Nucleus accumbens (tissue), 56 donors: ENCODE data around the gene GSTT2B.
"Not testable (repeated sequence)": the region's sequence is repeated elsewhere in the genome, so short reads cannot be mapped to it uniquely, and the experiment has no call there.

Experiments used
- DNase-seq, 56 donors: peaks; one replicate each; lab custom pipeline; 2025; lab: John Stamatoyannopoulos, UW

Gene GSTT2B, protein sequence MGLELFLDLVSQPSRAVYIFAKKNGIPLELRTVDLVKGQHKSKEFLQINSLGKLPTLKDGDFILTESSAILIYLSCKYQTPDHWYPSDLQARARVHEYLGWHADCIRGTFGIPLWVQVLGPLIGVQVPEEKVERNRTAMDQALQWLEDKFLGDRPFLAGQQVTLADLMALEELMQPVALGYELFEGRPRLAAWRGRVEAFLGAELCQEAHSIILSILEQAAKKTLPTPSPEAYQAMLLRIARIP

DNA sequence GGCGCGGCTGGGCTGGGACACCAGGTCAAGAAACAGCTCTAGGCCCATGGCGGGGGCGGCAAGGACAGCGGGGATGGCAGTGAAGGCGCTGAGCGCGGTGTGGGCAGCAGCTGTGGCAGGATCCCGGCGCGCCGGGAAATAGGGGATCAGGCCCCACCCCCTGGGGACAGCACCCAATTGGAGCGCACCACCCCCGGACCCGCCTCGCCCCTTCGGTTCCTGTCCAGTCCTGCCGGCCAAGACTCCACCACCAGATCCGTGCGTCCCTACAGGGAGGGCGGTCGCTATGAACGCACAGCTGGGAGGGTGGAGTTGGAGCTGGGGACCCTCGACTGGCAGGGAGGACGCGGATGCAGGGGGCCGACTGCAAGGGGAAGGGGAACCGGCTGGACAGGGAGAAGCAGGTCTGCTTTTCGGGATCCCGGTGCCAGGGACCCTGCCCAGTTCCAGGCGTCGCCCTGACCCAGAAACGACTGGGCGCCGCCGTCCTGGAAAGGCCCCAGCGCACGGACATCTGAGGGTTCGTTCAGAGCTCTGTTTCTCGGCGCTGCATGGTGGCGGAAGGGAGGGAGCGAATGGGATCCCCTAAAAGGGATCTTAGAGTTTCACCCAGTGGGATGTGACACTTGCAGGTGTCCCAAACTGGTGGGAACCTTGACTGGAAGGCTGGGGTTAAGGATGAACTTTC is at the start of gene GSTT2B:
Gene GSTT2B (minus strand): TSS at position 112 of the 688 bp plus-strand sequence. CDS start 64 bp downstream, at position 48.
- DNase-seq = not testable (repeated sequence)

DNA sequence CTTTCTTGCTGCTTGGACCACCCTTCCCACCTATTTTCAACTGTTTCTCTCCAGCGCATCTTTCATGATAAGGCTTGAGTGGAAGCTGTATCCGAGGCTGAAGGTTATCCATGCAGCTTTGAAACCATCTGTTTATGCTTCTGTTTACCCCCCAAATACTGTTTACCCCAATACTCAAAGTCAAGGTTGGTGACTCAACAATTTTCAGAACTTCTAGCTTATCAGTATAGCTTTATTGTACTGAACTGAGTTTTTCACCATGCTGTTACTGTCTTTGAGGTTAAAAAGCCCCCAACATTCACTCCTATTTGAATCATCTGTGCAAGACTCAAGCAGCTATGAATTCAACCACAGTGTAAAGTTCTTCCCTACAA is 49.0 kb upstream of the GSTT2B start:
- no peak for DNase-seq

DNA sequence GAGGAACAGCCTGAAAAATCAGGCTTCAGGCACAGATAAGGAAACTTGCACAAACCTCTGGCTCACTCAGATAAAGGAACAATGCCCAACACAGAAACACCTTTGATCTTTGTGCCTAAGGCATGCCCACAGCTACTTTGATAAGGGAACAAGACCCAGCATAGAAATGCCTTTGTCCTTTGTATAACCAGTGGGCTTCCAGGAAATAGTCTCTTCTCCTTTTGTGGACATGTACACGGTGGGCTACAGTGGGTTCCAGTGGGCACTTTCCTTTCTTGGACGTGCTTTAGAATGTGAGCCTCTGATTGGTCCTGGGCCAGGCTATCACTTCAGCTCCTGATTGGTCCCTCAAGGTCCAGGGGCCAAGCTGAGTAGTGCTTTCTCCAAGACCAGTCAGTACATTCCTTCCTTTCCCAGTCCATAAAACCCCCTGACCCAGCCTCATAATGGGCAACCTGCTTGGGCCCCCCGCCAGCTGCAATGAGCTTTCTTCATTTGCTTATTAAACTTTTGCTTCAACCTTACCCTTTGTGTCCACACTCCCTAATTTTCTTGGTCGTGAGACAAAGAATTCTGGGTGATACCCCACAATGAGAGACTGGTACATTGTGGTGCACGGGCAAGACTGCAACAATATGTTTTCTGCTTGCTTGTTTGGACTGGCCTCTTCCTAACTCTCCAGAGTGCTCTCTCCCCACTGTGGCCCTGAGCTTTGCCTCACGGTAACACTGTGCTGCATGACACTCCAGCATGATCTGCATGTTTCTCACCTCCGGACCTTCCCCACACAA is 48.4 kb upstream of the GSTT2B start:
- no peak for DNase-seq

DNA sequence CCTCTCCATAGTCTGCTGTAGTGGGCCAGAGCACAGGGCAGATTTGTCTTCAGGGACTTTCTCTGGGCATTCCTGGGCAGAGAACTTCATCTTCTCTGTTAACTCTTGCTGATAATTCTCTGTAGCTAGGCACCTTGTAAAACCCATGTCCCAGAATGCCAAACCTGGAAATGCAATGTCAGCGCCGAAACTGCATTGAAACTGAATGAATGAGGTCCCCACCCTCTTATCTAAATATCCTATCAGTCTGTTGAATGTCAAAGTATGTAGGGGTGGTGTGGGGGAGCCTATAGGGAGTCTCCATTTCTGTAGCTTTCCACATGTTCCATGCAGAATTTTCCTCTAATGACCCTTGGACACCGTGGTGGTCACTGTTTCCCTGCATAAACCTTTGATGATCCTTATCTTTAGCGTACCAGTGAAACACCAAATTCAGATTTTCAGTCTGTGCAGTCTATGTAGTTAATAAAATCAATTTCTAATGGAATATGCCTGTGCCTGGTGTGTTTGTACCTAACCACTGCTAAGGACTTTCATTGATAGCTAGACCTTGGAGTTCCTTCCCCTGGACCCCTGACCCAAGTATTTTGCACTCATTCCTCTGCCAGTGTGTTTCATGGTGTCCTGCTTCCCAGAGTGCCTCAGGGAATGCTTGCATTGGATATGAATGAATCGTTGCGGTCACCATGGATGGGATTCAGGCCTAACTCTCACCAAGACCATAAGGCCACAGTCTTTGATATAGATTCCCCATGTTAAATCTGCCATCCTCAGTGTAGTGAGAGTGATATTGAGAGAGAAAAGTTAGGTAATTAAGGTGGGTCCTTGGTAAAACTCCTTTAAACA is 47.6 kb upstream of the GSTT2B start:
- no peak for DNase-seq

DNA sequence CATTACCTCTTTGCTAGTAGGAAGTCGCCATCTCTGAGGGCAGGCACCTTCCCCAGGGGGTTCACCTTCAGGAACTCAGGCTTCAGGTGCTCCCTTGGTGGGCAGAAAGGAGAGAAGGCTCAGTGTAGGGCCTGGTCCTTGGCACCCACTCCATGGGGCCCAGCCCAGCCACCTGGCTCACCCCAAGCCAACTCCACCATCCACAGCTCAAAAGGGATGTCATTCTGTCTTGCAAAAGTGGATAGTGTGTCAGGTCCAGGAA is 47.0 kb upstream of the GSTT2B start:
- DNase-seq = no peak

DNA sequence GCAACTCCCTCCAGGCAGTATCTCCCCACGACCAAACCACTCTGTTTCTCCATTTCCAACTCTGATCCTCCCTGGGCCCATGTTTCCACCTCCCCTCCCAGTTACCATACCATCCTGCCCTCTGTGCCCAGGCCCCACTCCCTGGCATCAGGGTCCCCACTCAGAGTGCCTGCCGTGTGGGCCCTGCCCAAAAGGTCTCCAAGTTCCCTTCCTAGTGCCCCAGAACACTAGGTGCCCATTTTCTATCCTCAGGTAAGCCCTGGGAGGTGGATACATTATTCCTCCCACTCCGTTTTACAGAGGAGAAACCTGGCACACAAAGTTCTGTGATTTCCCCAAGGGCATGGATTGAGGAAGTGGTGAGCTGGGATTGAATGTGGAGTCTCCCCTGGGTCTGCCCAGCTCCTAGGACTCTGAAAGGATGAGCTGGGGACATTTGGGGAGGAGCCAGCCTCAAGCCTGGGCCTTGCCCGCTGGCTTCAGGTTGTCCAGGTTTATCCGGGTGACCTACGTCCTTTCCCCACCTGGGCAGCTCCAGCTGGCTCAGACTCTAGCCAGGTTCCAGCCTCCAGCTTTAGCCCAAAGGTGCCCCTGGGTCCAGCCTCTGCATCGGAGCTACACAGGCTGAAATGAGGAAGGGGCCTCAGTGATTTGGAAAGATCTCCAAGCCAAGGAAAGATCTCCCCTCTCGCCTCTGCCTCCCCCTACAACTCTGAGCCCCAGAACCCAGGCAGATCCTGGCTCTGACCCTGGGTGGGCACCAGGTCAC is 46.4 kb upstream of the GSTT2B start:
- no peak for DNase-seq

DNA sequence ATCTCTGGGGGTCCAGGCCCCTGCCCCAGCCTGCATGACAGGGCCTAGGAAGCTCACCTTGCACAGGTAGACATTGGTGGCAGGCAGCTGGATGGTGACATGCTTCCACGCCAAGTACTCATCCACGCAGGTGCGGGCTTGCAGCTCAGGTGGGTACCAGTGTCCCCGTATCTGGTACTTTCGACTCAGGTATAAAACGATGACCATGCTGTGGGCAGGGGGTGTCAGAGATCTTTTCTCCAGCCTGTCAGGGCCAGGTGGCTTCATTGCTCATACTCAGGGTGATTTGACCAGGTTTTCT is 45.9 kb upstream of the GSTT2B start:
- no peak for DNase-seq

DNA sequence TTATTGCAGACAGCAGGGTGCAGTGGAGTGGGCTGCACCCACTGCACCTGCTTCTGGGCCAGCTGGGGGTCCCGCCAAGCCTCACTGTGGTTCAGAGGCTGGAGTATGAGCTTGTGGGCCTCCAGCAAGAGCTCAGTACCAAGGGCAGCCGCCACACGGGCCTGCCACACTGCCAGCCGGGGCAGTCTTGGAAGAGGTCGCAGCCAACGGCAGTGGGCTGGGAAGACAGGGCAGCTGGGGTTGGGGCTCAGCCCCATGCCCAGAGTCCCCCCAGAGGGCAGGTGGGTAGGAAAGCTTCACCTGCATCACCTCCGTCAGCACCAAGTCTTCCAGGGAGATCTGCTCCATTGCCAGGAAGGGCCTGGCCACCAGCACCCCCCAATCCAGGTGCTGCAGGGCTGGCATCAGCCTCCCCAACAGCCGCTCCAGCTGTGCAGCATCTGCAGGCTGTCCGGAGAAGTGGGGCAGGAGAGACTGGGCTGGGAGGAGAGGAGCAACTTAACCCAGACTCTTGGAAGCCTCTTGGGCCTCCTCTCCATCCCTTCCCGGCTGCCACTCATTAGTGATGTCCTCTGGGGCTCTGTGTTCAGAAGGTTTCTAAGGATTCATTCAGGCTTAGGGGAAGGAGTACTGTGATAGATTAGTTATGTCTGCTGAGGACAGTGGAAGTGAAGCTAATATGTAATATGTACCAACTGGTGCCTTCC is 45.4 kb upstream of the GSTT2B start:
- no peak for DNase-seq

DNA sequence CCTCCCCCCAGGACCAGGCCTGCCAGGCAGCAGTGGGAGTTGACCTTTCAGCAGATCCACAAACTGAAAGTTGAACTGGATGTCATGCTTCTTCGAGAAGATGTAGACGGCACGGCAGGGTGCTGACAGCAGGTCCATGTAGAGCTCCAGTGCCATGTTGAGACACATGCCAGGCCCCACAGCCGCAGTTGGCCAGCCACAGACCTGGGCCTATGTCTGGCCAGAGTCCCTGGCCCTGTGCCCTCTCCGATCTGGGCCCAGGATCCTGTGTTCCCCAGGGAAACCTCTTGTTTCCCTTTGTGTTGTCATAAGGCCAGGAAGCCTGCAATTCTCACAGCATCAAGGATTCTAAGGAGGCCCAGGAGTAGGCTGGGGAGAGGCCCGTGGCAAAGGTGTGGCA is 44.2 kb upstream of the GSTT2B start, which contains the start of gene GSTT4:
Gene GSTT4 (minus strand): TSS at position 253 of the 400 bp plus-strand sequence. CDS start 97 bp downstream, at position 156.
- DNase-seq = peak in 6 of 56 donors; percentile 7 to 48 (median 28)

DNA sequence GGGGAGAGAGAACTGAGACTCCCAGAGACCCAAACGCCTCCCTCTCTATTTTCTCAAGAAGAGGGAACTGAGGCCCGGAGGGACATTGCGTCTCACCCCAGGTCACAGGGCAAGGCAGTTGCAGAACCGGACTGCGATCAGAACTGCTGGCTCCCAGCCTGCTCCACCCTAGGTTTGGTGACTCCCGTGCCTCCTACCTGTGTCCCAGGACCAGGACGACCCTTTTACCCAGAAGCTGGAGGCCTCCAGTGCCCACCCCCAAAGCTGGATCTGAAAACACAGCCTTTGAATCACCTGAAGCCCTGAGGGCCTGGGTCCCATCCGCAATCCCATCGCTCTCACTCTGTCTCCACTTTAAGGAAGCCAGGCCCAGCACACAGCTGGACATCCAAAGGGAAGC is 42.9 kb upstream of the GSTT2B start:
- DNase-seq = no peak

DNA sequence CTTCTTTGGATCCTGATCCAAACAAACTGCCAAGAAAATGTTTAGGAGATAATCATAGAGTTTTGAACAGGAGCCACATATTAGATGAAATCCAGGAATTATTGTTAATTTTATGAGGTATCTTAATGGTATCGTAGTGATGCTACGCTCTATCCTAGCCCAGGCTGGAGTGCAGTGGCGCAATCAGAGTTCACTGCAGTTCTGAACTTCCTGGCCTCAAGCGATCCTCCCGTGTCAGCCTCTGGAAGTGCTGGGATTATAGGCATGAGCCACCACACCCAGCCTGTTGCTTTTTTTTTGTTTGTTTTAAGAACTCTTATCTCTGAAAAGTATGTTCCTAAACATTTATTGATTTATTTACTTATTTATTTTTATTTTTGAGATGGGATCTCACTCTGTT is 41.9 kb upstream of the GSTT2B start:
- no peak for DNase-seq

DNA sequence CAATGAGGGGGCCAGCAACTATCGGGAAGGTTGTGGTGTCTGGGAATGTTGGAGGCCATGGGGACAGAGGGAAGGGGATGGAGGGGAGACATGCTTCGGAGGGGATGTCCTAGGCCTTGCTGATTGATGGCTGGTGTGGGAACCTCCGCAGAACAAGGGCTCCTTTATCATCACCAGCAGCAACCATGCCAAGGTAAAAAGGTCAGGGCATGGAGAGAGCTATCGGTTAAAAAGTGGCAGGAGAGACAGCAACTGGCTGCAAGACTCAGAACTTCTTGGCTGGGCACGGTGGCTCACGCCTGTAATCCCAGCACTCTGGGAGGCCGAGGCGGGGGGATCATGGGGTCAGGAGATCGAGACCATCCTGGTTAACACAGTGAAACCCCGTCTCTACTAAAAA is 41.3 kb upstream of the GSTT2B start:
- DNase-seq = no peak

DNA sequence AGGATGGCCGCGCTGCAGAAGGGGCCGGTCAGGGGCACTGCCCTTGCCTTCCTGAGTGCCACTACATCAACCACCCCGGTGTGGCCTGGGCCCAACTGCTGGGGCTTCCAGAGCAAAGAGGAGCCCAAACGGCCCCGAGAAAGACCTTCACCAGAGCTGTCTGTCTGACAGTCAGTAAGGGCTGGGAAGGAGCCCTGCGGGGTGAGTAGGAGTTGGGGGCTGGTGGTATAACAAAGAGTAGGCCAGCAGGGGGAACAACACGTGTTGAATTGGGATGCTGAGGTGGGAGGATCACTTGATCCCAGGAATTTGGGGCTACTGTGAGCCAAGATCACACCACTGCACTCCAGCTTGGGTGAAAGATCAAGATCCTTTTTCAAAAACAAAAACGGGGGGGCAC is 40.3 kb upstream of the GSTT2B start:
- no peak for DNase-seq

DNA sequence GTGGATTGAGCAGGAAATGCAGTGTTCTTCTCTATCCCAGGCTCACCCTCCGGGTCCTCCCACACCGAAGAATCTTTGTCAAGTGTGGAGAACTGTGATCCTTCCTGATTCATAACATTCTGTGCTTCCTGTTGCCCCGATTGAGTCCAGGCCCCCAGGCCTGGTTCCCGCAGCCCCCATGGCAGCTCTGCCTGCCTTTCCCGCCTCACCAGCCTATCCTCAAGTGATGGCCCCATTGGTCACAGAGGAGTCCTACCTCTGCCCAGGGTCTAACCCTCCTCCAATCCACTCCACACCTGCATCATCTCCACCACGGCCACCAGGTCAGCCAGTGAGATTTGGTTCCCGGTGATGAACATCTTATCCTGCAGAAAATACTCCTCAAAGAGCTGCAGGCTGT is 38.8 kb upstream of the GSTT2B start:
- DNase-seq = not testable (repeated sequence)

DNA sequence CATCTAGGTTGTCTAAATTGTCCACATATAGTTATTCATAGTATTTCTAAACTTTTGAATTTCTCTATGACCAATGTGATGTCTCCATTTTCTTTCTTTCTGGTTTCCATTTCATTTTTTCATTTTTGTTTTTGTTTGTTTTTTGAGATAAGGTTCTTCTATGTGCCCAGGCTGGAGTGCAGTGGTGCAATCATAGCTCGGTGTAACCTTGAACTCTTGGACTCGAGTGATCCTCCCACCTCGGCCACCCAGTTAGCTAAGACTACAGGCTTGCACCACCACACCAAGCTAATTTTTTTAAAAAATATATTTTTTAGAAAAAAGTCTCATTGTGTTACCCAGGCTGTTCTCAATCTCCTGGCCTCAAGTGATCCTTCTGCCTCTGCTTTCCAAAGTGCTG is 36.1 kb upstream of the GSTT2B start:
- DNase-seq = no peak

DNA sequence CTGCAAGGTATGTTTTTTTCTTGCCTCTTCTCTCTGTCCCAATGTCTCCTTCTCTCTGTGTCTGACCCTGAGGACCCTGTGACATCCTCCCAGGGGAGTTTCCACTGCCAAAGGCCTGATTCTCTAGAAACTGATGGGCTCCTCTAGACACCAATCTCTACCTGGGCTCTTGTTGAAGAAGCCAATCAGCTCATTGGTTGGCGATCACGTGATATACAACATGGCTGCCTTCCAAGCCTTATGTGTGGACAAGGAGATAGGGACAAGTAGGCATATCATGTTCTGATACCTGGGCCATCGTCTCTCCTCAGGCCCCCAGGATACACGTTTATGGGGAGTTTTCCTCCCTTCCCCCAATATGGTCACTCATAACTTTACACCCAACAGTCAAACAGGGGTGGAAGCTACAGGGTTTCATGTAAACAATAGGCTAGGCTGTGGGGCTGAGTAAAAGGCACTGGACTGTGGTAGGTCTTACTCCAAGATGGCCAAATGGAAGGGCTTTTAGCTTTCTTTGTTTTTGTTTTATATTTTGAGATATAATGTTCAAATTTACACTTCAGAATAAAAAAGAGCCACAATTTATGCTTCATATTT is 32.7 kb upstream of the GSTT2B start:
- not testable (repeated sequence) for DNase-seq

DNA sequence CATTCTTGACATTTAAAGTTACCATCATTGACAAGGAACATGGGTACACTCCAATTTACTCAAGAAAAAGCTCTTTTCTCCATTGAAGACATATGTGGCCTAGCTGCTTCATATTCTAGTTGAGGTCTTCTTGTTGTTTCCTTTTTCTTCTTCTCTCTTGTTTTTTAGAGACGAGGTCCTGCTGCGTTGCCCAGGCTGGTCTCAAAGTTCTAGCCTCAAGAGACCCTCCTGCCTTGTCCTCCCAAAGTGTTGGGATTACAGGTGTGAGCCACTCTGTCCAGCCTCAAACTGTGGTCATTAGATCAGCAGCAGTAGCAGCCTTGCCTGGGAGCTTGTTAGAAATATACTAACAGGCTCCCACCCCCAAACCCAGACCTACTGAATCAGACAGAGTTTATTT is 32.1 kb upstream of the GSTT2B start:
- not testable (repeated sequence) for DNase-seq

DNA sequence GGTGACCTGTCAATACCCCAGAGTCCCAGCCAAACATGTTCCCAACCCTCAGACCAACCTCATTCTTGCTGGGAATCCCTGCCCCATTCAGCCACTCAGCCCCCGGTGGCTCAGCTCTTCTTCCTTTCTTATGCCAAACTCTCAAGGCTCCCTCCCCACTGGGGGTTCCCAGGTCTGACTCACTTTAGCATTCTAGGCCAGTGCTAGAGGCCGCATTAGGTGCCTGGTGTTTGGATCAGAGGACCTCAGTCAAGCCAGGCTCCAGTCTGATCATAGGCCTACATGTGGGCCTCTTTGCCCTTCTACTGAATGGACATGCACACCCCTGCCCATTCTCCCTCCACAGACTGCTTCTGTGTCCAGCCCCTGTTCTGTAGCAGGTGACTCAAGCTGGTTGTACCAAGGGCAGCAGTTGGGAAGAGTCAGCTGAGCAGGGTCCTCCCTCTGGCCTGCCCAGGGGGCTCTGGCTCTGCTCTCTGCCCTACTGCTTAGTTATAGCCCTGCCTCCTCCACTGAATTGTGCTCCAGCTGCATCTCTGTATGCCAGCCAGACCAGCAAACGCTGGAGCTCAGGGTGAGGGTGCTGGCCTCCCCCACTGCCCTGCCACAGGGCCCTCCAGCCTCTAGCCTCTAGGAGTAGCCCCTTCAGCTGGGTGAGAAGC is 28.7 kb upstream of the GSTT2B start:
- not testable (repeated sequence) for DNase-seq
